ENCODE measurements around the gene ASF1B. TPM values are rescaled to one million over a fixed set of nuclear protein-coding genes. Genes with fewer than 3 reads are reported as not detected.

ASF1B gene
- total RNA-seq, 2 experiments from 2014 or later, result 143 to 202 TPM

DNA sequence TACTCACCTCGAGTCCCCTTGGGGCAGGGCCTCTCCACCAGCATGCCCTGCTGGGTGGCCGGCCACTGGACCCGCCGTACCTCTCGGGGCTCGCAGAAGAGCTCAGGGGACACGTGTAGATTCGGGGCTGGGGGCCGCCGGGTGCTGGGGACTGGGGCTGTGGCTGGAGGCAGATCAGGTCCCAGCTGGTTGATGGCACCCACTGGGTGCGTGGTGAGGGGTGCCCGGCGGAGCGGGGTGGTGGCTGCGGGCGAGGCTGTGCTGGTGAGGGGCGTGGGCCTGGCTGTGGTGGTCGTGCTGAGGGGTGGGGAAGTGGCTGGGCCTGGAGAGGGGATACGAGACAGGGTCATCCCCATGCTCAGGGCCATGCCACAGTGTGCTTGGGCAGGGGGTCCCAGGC, 24.9 kb upstream of the ASF1B start:
- no peaks in the 10 kb centered on the region for H4K20me1 ChIP-seq (ENCODE audit: insufficient read depth, low read length)
- ChIA-PET POLR2A (interaction anchor here (0.5 kb wide), 1 partner anchor 151 kb away, joined by 3 read pairs; no protein-coding TSS in a partner anchor), CTCF (ENCODE audit: unreplicated experiment) (no interaction called here)
- no peak overlapping the region for H3K4me3 ChIP-seq (ENCODE audit: low read depth, low read length, poor library complexity, severe bottlenecking)
- no peaks in the 10 kb centered on the region for H3K9me3 ChIP-seq (ENCODE audit: low read length)
- no TSS peak for BruUV-seq (replicated peaks)
- H3K4me2 ChIP-seq (ENCODE audit: low read length), result no peak overlapping the region
- H3K79me2 ChIP-seq (ENCODE audit: insufficient read depth, low read depth, low read length), result no peaks in the 10 kb centered on the region
- TF ChIP-seq EZH2phosphoT487 (IDR thresholded peaks at IDR 0.05; ENCODE audit: borderline replicate concordance, low read depth, low read length), result no peak
- TF ChIP-seq, protein P1, sequence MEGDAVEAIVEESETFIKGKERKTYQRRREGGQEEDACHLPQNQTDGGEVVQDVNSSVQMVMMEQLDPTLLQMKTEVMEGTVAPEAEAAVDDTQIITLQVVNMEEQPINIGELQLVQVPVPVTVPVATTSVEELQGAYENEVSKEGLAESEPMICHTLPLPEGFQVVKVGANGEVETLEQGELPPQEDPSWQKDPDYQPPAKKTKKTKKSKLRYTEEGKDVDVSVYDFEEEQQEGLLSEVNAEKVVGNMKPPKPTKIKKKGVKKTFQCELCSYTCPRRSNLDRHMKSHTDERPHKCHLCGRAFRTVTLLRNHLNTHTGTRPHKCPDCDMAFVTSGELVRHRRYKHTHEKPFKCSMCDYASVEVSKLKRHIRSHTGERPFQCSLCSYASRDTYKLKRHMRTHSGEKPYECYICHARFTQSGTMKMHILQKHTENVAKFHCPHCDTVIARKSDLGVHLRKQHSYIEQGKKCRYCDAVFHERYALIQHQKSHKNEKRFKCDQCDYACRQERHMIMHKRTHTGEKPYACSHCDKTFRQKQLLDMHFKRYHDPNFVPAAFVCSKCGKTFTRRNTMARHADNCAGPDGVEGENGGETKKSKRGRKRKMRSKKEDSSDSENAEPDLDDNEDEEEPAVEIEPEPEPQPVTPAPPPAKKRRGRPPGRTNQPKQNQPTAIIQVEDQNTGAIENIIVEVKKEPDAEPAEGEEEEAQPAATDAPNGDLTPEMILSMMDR (conservative IDR thresholded peaks at IDR 0.05; ENCODE audit: low read length), result no peak
- H3K9me2 ChIP-seq (ENCODE audit: insufficient read depth, low read length), result no peaks in the 10 kb centered on the region
- intact Hi-C loops (cut with micrococcal nuclease; ENCODE audit: unreplicated experiment), result no loop called here
- H2AFZ ChIP-seq (ENCODE audit: low read length), result no peak overlapping the region
- H3K4me1 ChIP-seq (ENCODE audit: insufficient read depth, low read length, poor library complexity, severe bottlenecking), result no peaks in the 10 kb centered on the region
- H3K36me3 ChIP-seq (ENCODE audit: insufficient read depth, low read length), result no peaks in the 10 kb centered on the region
- H3K27ac ChIP-seq (ENCODE audit: low read depth, low read length, poor library complexity, severe bottlenecking), result no peak overlapping the region
- no peak for DNase-seq (ENCODE audit: low spot score)

DNA sequence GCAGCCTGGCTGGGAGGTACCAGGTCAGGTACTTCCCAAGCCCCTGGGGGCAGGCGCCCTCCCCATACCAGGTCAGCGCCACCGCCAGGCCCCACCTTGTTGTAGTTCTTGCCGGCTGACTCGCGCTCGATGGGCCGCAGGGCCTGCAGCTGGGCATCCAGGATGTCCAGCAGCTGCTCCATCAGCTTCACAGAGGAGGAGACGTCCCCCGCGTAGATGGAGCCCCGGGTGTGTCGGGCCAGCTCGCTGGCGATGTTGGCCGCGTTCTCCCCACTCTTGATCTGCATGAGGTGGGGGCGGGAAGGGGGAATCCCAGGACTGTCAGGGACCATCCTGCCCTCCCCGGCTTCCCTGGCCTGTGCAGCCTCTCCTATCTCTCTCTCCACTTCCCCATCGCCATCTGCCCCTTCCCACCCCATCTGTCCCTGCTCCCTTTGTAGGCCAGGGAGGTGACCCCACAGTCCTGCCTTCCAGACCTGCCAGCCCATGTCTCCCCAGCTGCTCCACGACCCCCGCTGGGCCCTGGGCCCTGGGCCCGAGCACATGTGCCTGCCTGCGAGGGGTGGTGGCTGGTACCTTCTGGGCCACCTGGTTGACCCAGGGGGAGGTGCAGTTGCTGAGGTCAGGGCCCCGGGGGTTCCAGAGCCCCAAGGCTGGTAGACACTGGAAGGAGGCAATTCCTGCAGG, 23.8 kb upstream of the ASF1B start:
- DNase-seq (ENCODE audit: low spot score), result no peak
- no TSS peak for BruUV-seq (replicated peaks)
- Histone ChIP-seq H3K79me2 (ENCODE audit: insufficient read depth, low read depth, low read length) (no peaks in the 10 kb centered on the region), H2AFZ (ENCODE audit: low read length) (no peak overlapping the region), H3K27ac (ENCODE audit: low read depth, low read length, poor library complexity, severe bottlenecking) (no peak overlapping the region), H3K4me2 (ENCODE audit: low read length) (no peak overlapping the region), H3K4me1 (ENCODE audit: insufficient read depth, low read length, poor library complexity, severe bottlenecking) (no peaks in the 10 kb centered on the region), H3K4me3 (ENCODE audit: low read depth, low read length, poor library complexity, severe bottlenecking) (no peak overlapping the region), H4K20me1 (ENCODE audit: insufficient read depth, low read length) (no peaks in the 10 kb centered on the region), H3K36me3 (ENCODE audit: insufficient read depth, low read length) (no peaks in the 10 kb centered on the region), H3K9me3 (ENCODE audit: low read length) (no peaks in the 10 kb centered on the region), H3K9me2 (ENCODE audit: insufficient read depth, low read length) (no peaks in the 10 kb centered on the region)
- intact Hi-C loops (cut with micrococcal nuclease; ENCODE audit: unreplicated experiment), result no loop called here
- CTCF ChIA-PET (ENCODE audit: unreplicated experiment), result no interaction called here
- TF ChIP-seq EZH2phosphoT487 (IDR thresholded peaks at IDR 0.05; ENCODE audit: borderline replicate concordance, low read depth, low read length), result no peak
- TF ChIP-seq, protein P1 (conservative IDR thresholded peaks at IDR 0.05; ENCODE audit: low read length), result no peak
- POLR2A ChIA-PET, result no interaction called here

DNA sequence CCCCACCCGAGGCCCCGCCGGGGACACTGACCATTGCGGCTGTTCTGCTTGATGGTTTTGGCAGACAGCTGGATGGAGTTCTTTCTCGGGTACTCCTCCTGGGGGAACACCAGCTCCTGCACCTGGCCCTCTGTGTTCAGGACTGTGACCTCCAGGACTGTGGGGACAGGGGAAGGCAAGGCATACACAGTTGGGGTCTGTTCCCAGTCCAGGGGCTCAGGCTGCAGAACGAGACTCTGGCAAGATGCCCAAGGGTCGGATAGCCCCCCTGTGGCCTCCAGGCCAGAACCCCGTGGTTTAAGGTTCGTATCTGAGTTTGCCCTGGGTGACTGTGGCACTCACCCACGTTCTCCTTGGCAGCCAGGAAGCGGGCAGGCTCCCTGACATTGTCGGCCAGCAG, 22.7 kb upstream of the ASF1B start:
- Histone ChIP-seq H3K4me3 (ENCODE audit: low read depth, low read length, poor library complexity, severe bottlenecking) (no peak overlapping the region), H3K4me2 (ENCODE audit: low read length) (no peak overlapping the region), H3K79me2 (ENCODE audit: insufficient read depth, low read depth, low read length) (no peaks in the 10 kb centered on the region), H3K27ac (ENCODE audit: low read depth, low read length, poor library complexity, severe bottlenecking) (no peak overlapping the region), H3K4me1 (ENCODE audit: insufficient read depth, low read length, poor library complexity, severe bottlenecking) (no peaks in the 10 kb centered on the region), H2AFZ (ENCODE audit: low read length) (no peak overlapping the region), H4K20me1 (ENCODE audit: insufficient read depth, low read length) (no peaks in the 10 kb centered on the region), H3K9me2 (ENCODE audit: insufficient read depth, low read length) (no peaks in the 10 kb centered on the region), H3K9me3 (ENCODE audit: low read length) (no peaks in the 10 kb centered on the region), H3K36me3 (ENCODE audit: insufficient read depth, low read length) (no peaks in the 10 kb centered on the region)
- intact Hi-C loops (cut with micrococcal nuclease; ENCODE audit: unreplicated experiment), result no loop called here
- DNase-seq (ENCODE audit: low spot score), result no peak
- TF ChIP-seq EZH2phosphoT487 (IDR thresholded peaks at IDR 0.05; ENCODE audit: borderline replicate concordance, low read depth, low read length), result no peak
- TF ChIP-seq, protein P1 (conservative IDR thresholded peaks at IDR 0.05; ENCODE audit: low read length), result no peak
- no TSS peak for BruUV-seq (replicated peaks)
- ChIA-PET POLR2A (no interaction called here), CTCF (ENCODE audit: unreplicated experiment) (no interaction called here)
